B cell (primary cell): ENCODE results near the gene CXCL3. TPM values are rescaled to one million over a fixed set of nuclear protein-coding genes. Genes with fewer than 3 reads are reported as not detected.

Experiments used
- ATAC-seq: fragments of 200-7000 bp; cut with Tn5 transposase; one replicate; pipeline ENCODE4 v1.10.0; 2021; ENCODE audit warnings: low read depth, mild to moderate bottlenecking, moderate number of reproducible peaks, moderate library complexity
- CTCF ChIA-PET: fragments of 350-600 bp; sonication (Branson Sonifier 250); formaldehyde crosslinking; loops from one replicate; lab custom pipeline; 2021; ENCODE audit warnings: antibody characterized with exemption, inconsistent platforms; lab: Charles Lee
- POLR2A ChIA-PET: fragments of 350-600 bp; sonication (Branson Sonifier 250); formaldehyde crosslinking; loops from one replicate; lab custom pipeline; 2021; ENCODE audit warnings: antibody characterized with exemption; lab: Charles Lee
- DNase-seq: peaks from one replicate; pipeline ENCODE4 v3.0.0; 2013
- H2AFZ ChIP-seq: 2 replicates; pipeline ENCODE4 v1.6.1; 2012; ENCODE audit warnings: mild to moderate bottlenecking, low read depth, low read length; ENCODE audit not compliant: insufficient read depth, poor library complexity, severe bottlenecking
- H3K27ac ChIP-seq, 2 donors: 1 replicate in 1 of 2; 2 replicates in 1 of 2; pipeline ENCODE4 v1.5.1; 2012 to 2013; ENCODE audit warnings: low read length in 2 of 2, mild to moderate bottlenecking in 2 of 2, moderate library complexity in 1 of 2
- H3K27me3 ChIP-seq, 4 experiments: fragments of 200-600 bp in 1 of 4; sonication (generic) in 1 of 4; replicated peaks in 1 of 4; 1 replicate in 2 of 4; 2 replicates in 2 of 4; pipeline versions ENCODE4 v1.6.1 to v1.7.0; 2013 to 2016; ENCODE audit warnings: low read length in 3 of 4, mild to moderate bottlenecking in 2 of 4, mixed read lengths in 1 of 4, moderate library complexity in 1 of 4; ENCODE audit not compliant: insufficient read depth in 4 of 4, control insufficient read depth in 3 of 4; ENCODE audit errors: control extremely low read depth in 1 of 4
- H3K36me3 ChIP-seq, 2 experiments: replicated peaks in 1 of 2; 1 replicate in 1 of 2; 2 replicates in 1 of 2; pipeline versions ENCODE4 v1.6.1 to v1.7.1; 2013; ENCODE audit warnings: low read length in 1 of 2; ENCODE audit not compliant: insufficient read depth in 2 of 2, control insufficient read depth in 1 of 2; ENCODE audit errors: control extremely low read depth in 1 of 2, extremely low read depth in 1 of 2
- H3K4me1 ChIP-seq, 2 donors: fragments of 200-600 bp in 1 of 2; sonication (generic) in 1 of 2; 1 replicate in 1 of 2; 2 replicates in 1 of 2; pipeline versions ENCODE4 v1.5.1 to v1.6.1; 2013 to 2017; ENCODE audit warnings: low read length in 2 of 2; ENCODE audit not compliant: control insufficient read depth in 2 of 2, insufficient read depth in 2 of 2
- H3K4me2 ChIP-seq: replicated peaks from 2 replicates; pipeline ENCODE3; 2012; ENCODE audit warnings: mild to moderate bottlenecking, low read depth, low read length; ENCODE audit not compliant: poor library complexity, severe bottlenecking
- H3K4me3 ChIP-seq, 5 experiments: fragments of 200-600 bp in 1 of 5; sonication (generic) in 1 of 5; 1 replicate in 3 of 5; 2 replicates in 2 of 5; pipeline versions ENCODE4 v1.5.1 to v1.7.0; 2011 to 2016; ENCODE audit warnings: low read length in 4 of 5, mild to moderate bottlenecking in 4 of 5, low read depth in 2 of 5, control low read depth in 1 of 5, moderate library complexity in 1 of 5; ENCODE audit not compliant: insufficient read depth in 1 of 5; ENCODE audit errors: control extremely low read depth in 1 of 5, extremely low read depth in 1 of 5
- H3K79me2 ChIP-seq: fragments of 200-600 bp; sonication (generic); one replicate; pipeline ENCODE4 v1.6.0; 2016; ENCODE audit warnings: low read length; ENCODE audit not compliant: control insufficient read depth, insufficient read depth
- H3K9ac ChIP-seq: fragments of 200-600 bp; sonication (generic); 2 replicates; pipeline ENCODE4 v1.6.1; 2017; ENCODE audit warnings: mild to moderate bottlenecking, low read length, moderate library complexity
- H3K9me3 ChIP-seq, 3 donors: one replicate each; pipeline versions ENCODE4 v1.6.1 to v1.7.1; 2013; ENCODE audit warnings: low read length in 2 of 3; ENCODE audit not compliant: control insufficient read depth in 2 of 3, insufficient read depth in 1 of 3; ENCODE audit errors: control extremely low read depth in 1 of 3
- H4K20me1 ChIP-seq: 2 replicates; pipeline ENCODE4 v1.6.0; 2012; ENCODE audit warnings: mild to moderate bottlenecking, low read length; ENCODE audit not compliant: insufficient read depth, control insufficient read depth, poor library complexity, severe bottlenecking
- H3K27ac Mint-ChIP-seq: one replicate; pipeline ENCODE4 v1.8.0; 2021; ENCODE audit warnings: mixed read lengths
- H3K27me3 Mint-ChIP-seq: one replicate; pipeline ENCODE4 v1.8.0; 2021; ENCODE audit warnings: mixed read lengths
- H3K4me1 Mint-ChIP-seq: one replicate; pipeline ENCODE4 v1.8.0; 2021; ENCODE audit warnings: mixed read lengths
- H3K4me3 Mint-ChIP-seq: one replicate; pipeline ENCODE4 v1.8.0; 2021; ENCODE audit warnings: mixed read lengths
- H3K9me3 Mint-ChIP-seq: one replicate; pipeline ENCODE4 v1.8.0; 2022; ENCODE audit warnings: mixed read lengths; ENCODE audit not compliant: insufficient read depth
- CTCF ChIP-seq: fragments of 200-600 bp; IDR thresholded peaks from one replicate; pipeline ENCODE4 v1.8.0; 2022; ENCODE audit warnings: antibody characterized with exemption, mild to moderate bottlenecking
- EZH2 ChIP-seq: IDR thresholded peaks from 2 replicates; pipeline ENCODE4 v1.6.1; 2012; ENCODE audit warnings: borderline replicate concordance, low read depth, mild to moderate bottlenecking, moderate library complexity, low read length; ENCODE audit not compliant: insufficient read depth, poor library complexity, severe bottlenecking
- WGBS: methylation state at CpG from one replicate; pipeline ENCODE4 v1.1.5; 2013; ENCODE audit warnings: missing lambda C conversion rate; ENCODE audit not compliant: insufficient coverage; 5-methylcytosine and 5-hydroxymethylcytosine counted together
- intact Hi-C: fragments of 100-400 bp; cut with micrococcal nuclease; formaldehyde crosslinking; loops from one replicate; pipeline ENCODE4 v1.10.0; 2022
- polyA plus RNA-seq: library from polyadenylated mRNA; depleted of rRNA; stranded (reverse); fragments of >200 nt; gene quantifications from 2 replicates; pipeline ENCODE4 v1.2.3, GENCODE V29; 2012
- total RNA-seq, 2 donors: library from RNA; stranded (reverse); fragments of 120-200 nt in 1 of 2; gene quantifications; 1 replicate in 1 of 2; 2 replicates in 1 of 2; pipeline versions ENCODE4 v1.2.3 to v1.2.4, GENCODE V29; 2013 to 2022

Gene CXCL3
- total and polyA plus RNA-seq, 2 donors (not counting 1 experiment from before 2014, with no cell fraction given): not detected

- Mint-ChIP-seq H3K27me3 (peaks cover 7% of the 10 kb centered on the region), H3K9me3 (no peaks in the 10 kb centered on the region), H3K4me3 (no peak overlapping the region), H3K27ac (no peak overlapping the region), H3K4me1 (no peaks in the 10 kb centered on the region)
- Histone ChIP-seq H3K36me3 (no peaks in the 10 kb centered on the region), H3K9me3 (peaks cover 0 to 2% (median 2%) of the 10 kb centered on the region in 3 donors), H3K79me2 (no peaks in the 10 kb centered on the region), H4K20me1 (no peaks in the 10 kb centered on the region), H3K4me2 (no peak overlapping the region), H2AFZ (no peak overlapping the region), H3K27me3 (no peaks in the 10 kb centered on the region), H3K27ac (no peak overlapping the region), H3K9ac (no peak overlapping the region), H3K4me3 (no peak overlapping the region), H3K4me1 (no peaks in the 10 kb centered on the region)
- TF ChIP-seq CTCF: no peak
- TF ChIP-seq EZH2: no peak
- intact Hi-C loops: no loop called here
- POLR2A ChIA-PET: no interaction called here
- WGBS: 100% methylated on average over 1 of the region's 2 CpGs
- DNase-seq (no peak), ATAC-seq (no peak)
- CTCF ChIA-PET: no interaction called here
These were observed 27.7 kb upstream of the CXCL3 start for GRCh38 chr4:74066232-74066631.

GRCh38 chr4:74065115-74065642 is 26.7 kb upstream of the CXCL3 start:
- no peaks in the 10 kb centered on the region for H3K79me2 ChIP-seq
- H3K4me2 ChIP-seq: no peak overlapping the region
- peaks cover 0 to 2% (median 0%) of the 10 kb centered on the region in 3 donors for H3K9me3 ChIP-seq
- no peaks in the 10 kb centered on the region for H3K4me1 Mint-ChIP-seq
- no peaks in the 10 kb centered on the region for H3K27me3 ChIP-seq
- POLR2A ChIA-PET: no interaction called here
- no peak overlapping the region for H3K27ac Mint-ChIP-seq
- H3K27ac ChIP-seq: no peak overlapping the region
- WGBS: 95% methylated on average over 3 of the region's 6 CpGs
- DNase-seq: no peak
- no peaks in the 10 kb centered on the region for H3K36me3 ChIP-seq
- intact Hi-C loops: no loop called here
- no peaks in the 10 kb centered on the region for H3K4me1 ChIP-seq
- H3K4me3 ChIP-seq: no peak overlapping the region
- H3K9ac ChIP-seq: no peak overlapping the region
- H2AFZ ChIP-seq: no peak overlapping the region
- no peak for ATAC-seq
- no peak overlapping the region for H3K4me3 Mint-ChIP-seq
- TF ChIP-seq EZH2 (no peak), CTCF (no peak)
- no peaks in the 10 kb centered on the region for H3K9me3 Mint-ChIP-seq
- CTCF ChIA-PET: no interaction called here
- peaks cover 3% of the 10 kb centered on the region for H3K27me3 Mint-ChIP-seq
- no peaks in the 10 kb centered on the region for H4K20me1 ChIP-seq
